Measurements from ENCODE around the gene FAM186B. TPM values are rescaled to one million over a fixed set of nuclear protein-coding genes. Genes with fewer than 3 reads are reported as not detected.
A peak's percentile ranks its signal among the peaks of the same experiment; 100 is the strongest.

Gene FAM186B
- total and polyA plus RNA-seq, 2 of the 13 experiments (the other 11 are each of a cell fraction or from before 2014, with no cell fraction given): 0.07 to 0.20 TPM

DNA sequence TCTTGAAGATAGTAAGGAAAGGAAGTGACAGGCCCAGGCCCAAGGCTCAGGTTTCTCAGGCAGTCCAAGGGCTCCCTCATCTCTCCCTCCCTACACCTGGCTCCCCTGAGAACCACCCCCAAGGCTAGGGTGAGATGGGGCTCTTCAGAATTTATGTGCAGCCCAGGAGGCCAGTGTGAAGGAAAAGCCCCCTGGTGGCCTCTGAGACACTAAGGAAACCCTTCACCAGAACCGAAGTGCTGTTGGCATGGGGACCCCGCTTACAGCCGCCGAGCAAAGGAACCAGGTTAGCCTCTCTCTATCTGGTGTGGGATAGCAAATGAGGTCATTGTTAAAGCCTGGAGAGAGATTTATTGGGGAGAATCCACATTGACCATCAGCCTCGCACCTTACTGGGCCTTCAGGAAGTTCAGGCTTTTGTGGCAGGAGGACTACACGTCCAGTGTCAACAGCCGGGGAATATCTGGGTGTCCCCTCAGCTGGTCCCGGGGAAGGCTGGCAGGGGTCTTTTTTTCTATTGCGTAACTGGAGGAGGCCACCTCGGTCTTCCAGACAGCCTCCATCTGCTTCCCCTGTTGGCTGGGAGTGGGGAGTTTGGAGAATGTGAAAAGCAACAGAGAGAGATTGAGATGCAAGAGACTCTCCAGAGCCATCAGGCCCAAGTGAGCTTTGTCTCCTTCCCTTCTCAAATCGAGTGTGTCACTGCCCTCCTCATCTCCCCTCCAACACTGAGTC, 18.1 kb downstream of the FAM186B start:
- TF ChIP-seq CEBPB (IDR thresholded peaks at IDR 0.05; ENCODE audit: borderline replicate concordance, low read depth, low read length): peak; percentile 34
- TF ChIP-seq, protein P1, sequence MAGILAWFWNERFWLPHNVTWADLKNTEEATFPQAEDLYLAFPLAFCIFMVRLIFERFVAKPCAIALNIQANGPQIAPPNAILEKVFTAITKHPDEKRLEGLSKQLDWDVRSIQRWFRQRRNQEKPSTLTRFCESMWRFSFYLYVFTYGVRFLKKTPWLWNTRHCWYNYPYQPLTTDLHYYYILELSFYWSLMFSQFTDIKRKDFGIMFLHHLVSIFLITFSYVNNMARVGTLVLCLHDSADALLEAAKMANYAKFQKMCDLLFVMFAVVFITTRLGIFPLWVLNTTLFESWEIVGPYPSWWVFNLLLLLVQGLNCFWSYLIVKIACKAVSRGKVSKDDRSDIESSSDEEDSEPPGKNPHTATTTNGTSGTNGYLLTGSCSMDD (CRISPR knock-in tag; IDR thresholded peaks at IDR 0.05): no peak
- no peaks in the 10 kb centered on the region for H3K79me2 ChIP-seq (ENCODE audit: insufficient read depth, low read length)
- no peak for DNase-seq (ENCODE audit: low spot score)
- intact Hi-C loops (cut with micrococcal nuclease; ENCODE audit: unreplicated experiment): no loop called here
- H3K36me3 ChIP-seq (replicated peaks in 1 of 2; ENCODE audit: control insufficient read depth in 1 of 2, insufficient read depth in 2 of 2, low read length in 2 of 2): peaks cover 6 to 10% of the 10 kb centered on the region in 2 experiments; a peak in 4 of 5 replicates
- no peak overlapping the region for H3K4me2 ChIP-seq (ENCODE audit: low read depth, low read length)
- no peaks in the 10 kb centered on the region for H4K20me1 ChIP-seq (ENCODE audit: insufficient read depth, low read length)
- no peak overlapping the region for H3K27ac ChIP-seq (ENCODE audit: extremely low read length, insufficient read depth, low read length)
- H3K4me3 ChIP-seq (replicated peaks in 1 of 3; ENCODE audit: insufficient read depth in 1 of 3, low read depth in 2 of 3, low read length in 3 of 3): no peak overlapping the region
- no TSS peak for BruUV-seq (replicated peaks)
- CTCF ChIA-PET (ENCODE audit: low intra/inter-chr PET ratio, low total read pairs): no interaction called here
- no peak overlapping the region for H2AFZ ChIP-seq (ENCODE audit: low read length)
- WGBS (ENCODE audit: low lambda C conversion rate): 94% methylated on average over 11 of the region's 11 CpGs
- no peak overlapping the region for H3K9ac ChIP-seq (ENCODE audit: insufficient read depth, low read depth, low read length)
- H3K27me3 ChIP-seq (ENCODE audit: control insufficient read depth in 1 of 2, insufficient read depth in 2 of 2, low read length in 2 of 2): no peaks in the 10 kb centered on the region
- H3K9me3 ChIP-seq (ENCODE audit: low read length): no peaks in the 10 kb centered on the region
- no peak for FAIRE-seq
- in situ Hi-C loops (cut with HindIII; ENCODE audit: extremely low pct_ligation_motif_present, low pct_unique_long_range_greater_than_20kb): no loop called here
- ATAC-seq: peak; percentile 58
- peaks cover 6% of the 10 kb centered on the region for H3K4me1 ChIP-seq (ENCODE audit: insufficient read depth, low read length)
- POLR2A ChIA-PET: no interaction called here

DNA sequence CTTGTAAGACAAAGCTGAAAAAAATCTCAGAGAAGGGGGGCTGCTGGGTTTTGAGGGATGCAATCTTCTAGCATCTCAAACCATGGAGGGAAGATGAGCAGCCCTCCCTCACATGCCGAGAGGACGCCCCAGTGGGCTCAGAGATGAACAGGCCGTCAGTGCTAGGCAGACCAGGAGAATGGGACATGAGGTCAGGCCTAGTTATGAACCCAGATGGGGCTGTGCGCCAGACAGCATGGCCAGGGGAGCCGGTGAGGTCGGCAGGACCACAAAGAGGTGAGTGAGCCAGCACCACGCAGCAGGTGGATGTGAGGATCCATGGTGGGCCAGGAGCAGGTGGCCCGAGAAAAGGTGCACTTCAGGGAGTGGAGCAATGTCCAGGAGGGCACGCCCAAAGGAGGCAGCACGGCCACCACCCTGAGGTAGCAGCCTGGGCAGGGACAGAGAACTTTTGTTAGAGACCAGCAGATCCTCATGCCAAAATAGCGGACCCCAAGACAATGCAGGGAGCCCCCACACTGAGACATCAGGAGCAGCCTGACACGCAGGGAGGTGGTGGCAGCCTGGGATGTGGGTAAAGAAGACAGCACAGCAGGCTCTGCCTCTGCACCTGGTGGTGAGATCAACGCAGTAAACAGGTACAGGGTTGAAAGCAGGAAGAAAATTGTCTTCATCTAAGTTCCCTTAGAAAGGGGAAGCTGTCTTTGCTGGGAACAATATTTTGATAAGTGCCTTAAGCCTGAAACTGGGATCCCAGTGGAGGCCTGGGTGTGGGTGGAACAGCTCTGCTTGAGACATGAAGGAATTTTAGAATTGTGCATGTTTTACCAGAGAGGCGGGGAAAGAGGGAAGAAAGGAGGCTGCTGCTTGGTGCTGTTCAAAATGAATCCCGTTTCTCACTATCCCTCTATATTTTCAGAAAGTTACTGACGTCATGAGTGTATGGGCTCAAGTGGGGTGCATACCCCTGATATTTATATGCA, 19.7 kb downstream of the FAM186B start:
- Histone ChIP-seq H3K4me2 (ENCODE audit: low read depth, low read length) (no peak overlapping the region), H3K9ac (ENCODE audit: insufficient read depth, low read depth, low read length) (no peak overlapping the region), H4K20me1 (ENCODE audit: insufficient read depth, low read length) (no peaks in the 10 kb centered on the region), H3K4me1 (ENCODE audit: insufficient read depth, low read length) (peaks cover 16% of the 10 kb centered on the region), H3K27ac (ENCODE audit: extremely low read length, insufficient read depth, low read length) (no peak overlapping the region), H3K79me2 (ENCODE audit: insufficient read depth, low read length) (no peaks in the 10 kb centered on the region), H3K4me3 (replicated peaks in 1 of 3; ENCODE audit: insufficient read depth in 1 of 3, low read depth in 2 of 3, low read length in 3 of 3) (no peak overlapping the region), H2AFZ (ENCODE audit: low read length) (no peak overlapping the region), H3K27me3 (ENCODE audit: control insufficient read depth in 1 of 2, insufficient read depth in 2 of 2, low read length in 2 of 2) (no peaks in the 10 kb centered on the region), H3K36me3 (replicated peaks in 1 of 2; ENCODE audit: control insufficient read depth in 1 of 2, insufficient read depth in 2 of 2, low read length in 2 of 2) (peaks cover 6 to 10% of the 10 kb centered on the region in 2 experiments; a peak in 4 of 5 replicates), H3K9me3 (ENCODE audit: low read length) (no peaks in the 10 kb centered on the region)
- DNase-seq (ENCODE audit: low spot score) (no peak), FAIRE-seq (no peak), ATAC-seq (no peak)
- POLR2A ChIA-PET: no interaction called here
- 91% methylated on average over 15 of the region's 16 CpGs for WGBS (ENCODE audit: low lambda C conversion rate)
- in situ Hi-C loops (cut with HindIII; ENCODE audit: extremely low pct_ligation_motif_present, low pct_unique_long_range_greater_than_20kb) (no loop called here), intact Hi-C loops (cut with micrococcal nuclease; ENCODE audit: unreplicated experiment) (no loop called here)
- no TSS peak for BruUV-seq (replicated peaks)
- CTCF ChIA-PET (ENCODE audit: low intra/inter-chr PET ratio, low total read pairs): no interaction called here
- TF ChIP-seq DNMT1 (CRISPR knock-in tag; IDR thresholded peaks at IDR 0.05): no peak
- no peak for TF ChIP-seq FOXA3 (CRISPR knock-in tag; IDR thresholded peaks at IDR 0.05)
- TF ChIP-seq ZNF83 (CRISPR knock-in tag; IDR thresholded peaks at IDR 0.05; ENCODE audit: borderline replicate concordance): no peak
- TF ChIP-seq ZFP36 (IDR thresholded peaks at IDR 0.05; ENCODE audit: borderline replicate concordance, low read depth, low read length, partially characterized antibody): no peak
- TF ChIP-seq, protein P2, sequence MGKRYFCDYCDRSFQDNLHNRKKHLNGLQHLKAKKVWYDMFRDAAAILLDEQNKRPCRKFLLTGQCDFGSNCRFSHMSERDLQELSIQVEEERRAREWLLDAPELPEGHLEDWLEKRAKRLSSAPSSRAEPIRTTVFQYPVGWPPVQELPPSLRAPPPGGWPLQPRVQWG (CRISPR knock-in tag; IDR thresholded peaks at IDR 0.05; ENCODE audit: borderline replicate concordance, low read depth): no peak
- no peak for TF ChIP-seq ZSCAN25 (CRISPR knock-in tag; IDR thresholded peaks at IDR 0.05)
- TF ChIP-seq ZNF570 (CRISPR knock-in tag; IDR thresholded peaks at IDR 0.05; ENCODE audit: borderline replicate concordance): no peak
- TF ChIP-seq SNAI1 (CRISPR knock-in tag; IDR thresholded peaks at IDR 0.05; ENCODE audit: borderline replicate concordance): no peak
- TF ChIP-seq, protein P3, sequence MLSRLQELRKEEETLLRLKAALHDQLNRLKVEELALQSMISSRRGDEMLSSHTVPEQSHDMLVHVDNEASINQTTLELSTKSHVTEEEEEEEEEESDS (CRISPR knock-in tag; IDR thresholded peaks at IDR 0.05; ENCODE audit: borderline replicate concordance): no peak
